ENCODE measurements around the gene CADPS.

GRCh38 chr3:62605413-62606068, 269.7 kb downstream of the CADPS start:
- TF ChIP-seq, protein P1, sequence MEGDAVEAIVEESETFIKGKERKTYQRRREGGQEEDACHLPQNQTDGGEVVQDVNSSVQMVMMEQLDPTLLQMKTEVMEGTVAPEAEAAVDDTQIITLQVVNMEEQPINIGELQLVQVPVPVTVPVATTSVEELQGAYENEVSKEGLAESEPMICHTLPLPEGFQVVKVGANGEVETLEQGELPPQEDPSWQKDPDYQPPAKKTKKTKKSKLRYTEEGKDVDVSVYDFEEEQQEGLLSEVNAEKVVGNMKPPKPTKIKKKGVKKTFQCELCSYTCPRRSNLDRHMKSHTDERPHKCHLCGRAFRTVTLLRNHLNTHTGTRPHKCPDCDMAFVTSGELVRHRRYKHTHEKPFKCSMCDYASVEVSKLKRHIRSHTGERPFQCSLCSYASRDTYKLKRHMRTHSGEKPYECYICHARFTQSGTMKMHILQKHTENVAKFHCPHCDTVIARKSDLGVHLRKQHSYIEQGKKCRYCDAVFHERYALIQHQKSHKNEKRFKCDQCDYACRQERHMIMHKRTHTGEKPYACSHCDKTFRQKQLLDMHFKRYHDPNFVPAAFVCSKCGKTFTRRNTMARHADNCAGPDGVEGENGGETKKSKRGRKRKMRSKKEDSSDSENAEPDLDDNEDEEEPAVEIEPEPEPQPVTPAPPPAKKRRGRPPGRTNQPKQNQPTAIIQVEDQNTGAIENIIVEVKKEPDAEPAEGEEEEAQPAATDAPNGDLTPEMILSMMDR (conservative IDR thresholded peaks at IDR 0.05; ENCODE audit: low read depth, low read length) = no peak
- no peak for TF ChIP-seq EZH2 (IDR thresholded peaks at IDR 0.05; ENCODE audit: borderline replicate concordance, low read depth, low read length, poor library complexity, severe bottlenecking)

Measured in A673 (cell line).